NCI-H146 treated with DMSO at 0.1 percent for 48 hours (cell line): ENCODE measurements around the gene ZNF296.
"Not testable (repeated sequence)": the region's sequence is repeated elsewhere in the genome, so short reads cannot be mapped to it uniquely, and the experiment has no call there.

Experiments
- DNase-seq: peaks from one replicate; lab custom pipeline; 2025; ENCODE audit not compliant: unreplicated experiment; lab: John Stamatoyannopoulos, UW

Gene ZNF296

GRCh38 chr19:45076029-45076850, at the start of gene ZNF296:
Gene ZNF296, minus strand, starts transcription at chr19:45076478. Its CDS starts 105 bp downstream, at chr19:45076373.
- peak; percentile 74 for DNase-seq

- no peak for DNase-seq
Measured at GRCh38 chr19:45125360-45125759, 49.1 kb upstream of the ZNF296 start.

GRCh38 chr19:45124021-45124420, 47.7 kb upstream of the ZNF296 start:
- DNase-seq = no peak

GRCh38 chr19:45123440-45123850, 47.2 kb upstream of the ZNF296 start:
- DNase-seq = no peak

- DNase-seq = no peak
Measured at GRCh38 chr19:45122832-45123231, 46.6 kb upstream of the ZNF296 start.

GRCh38 chr19:45121827-45122345, 45.6 kb upstream of the ZNF296 start:
- DNase-seq = no peak

- DNase-seq = no peak
Measured at GRCh38 chr19:45119582-45119981, 43.3 kb upstream of the ZNF296 start.

GRCh38 chr19:45118591-45119355, 42.5 kb upstream of the ZNF296 start:
- DNase-seq = peak; percentile 30

- no peak for DNase-seq
Measured at GRCh38 chr19:45118106-45118505, 41.8 kb upstream of the ZNF296 start.

GRCh38 chr19:45117671-45118070, 41.4 kb upstream of the ZNF296 start:
- DNase-seq = no peak

- DNase-seq = no peak
Measured at GRCh38 chr19:45117167-45117594, 40.9 kb upstream of the ZNF296 start.

- no peak for DNase-seq
Measured at GRCh38 chr19:45115809-45116615, 39.7 kb upstream of the ZNF296 start.

GRCh38 chr19:45114116-45114515, 37.8 kb upstream of the ZNF296 start:
- no peak for DNase-seq

GRCh38 chr19:45113628-45114027, 37.4 kb upstream of the ZNF296 start:
- DNase-seq = peak; percentile 97

GRCh38 chr19:45112111-45112827, 36.0 kb upstream of the ZNF296 start:
- no peak for DNase-seq

GRCh38 chr19:45110851-45111266, 34.6 kb upstream of the ZNF296 start:
- no peak for DNase-seq

- DNase-seq = no peak
Measured at GRCh38 chr19:45107621-45108150, 31.4 kb upstream of the ZNF296 start.

- DNase-seq = not testable (repeated sequence)
Measured at GRCh38 chr19:45106363-45106762, 30.1 kb upstream of the ZNF296 start.

- DNase-seq = no peak
Measured at GRCh38 chr19:45104658-45105349, 28.5 kb upstream of the ZNF296 start.
